GM19240 (cell line): ENCODE results near the gene DUSP16.
"Not testable (repeated sequence)": the region's sequence is repeated elsewhere in the genome, so short reads cannot be mapped to it uniquely, and the experiment has no call there.

Experiments
- DNase-seq: peaks from one replicate; pipeline ENCODE4 v3.0.0; 2011; ENCODE audit warnings: low spot score; ENCODE audit not compliant: insufficient read length

DUSP16 gene

DNA sequence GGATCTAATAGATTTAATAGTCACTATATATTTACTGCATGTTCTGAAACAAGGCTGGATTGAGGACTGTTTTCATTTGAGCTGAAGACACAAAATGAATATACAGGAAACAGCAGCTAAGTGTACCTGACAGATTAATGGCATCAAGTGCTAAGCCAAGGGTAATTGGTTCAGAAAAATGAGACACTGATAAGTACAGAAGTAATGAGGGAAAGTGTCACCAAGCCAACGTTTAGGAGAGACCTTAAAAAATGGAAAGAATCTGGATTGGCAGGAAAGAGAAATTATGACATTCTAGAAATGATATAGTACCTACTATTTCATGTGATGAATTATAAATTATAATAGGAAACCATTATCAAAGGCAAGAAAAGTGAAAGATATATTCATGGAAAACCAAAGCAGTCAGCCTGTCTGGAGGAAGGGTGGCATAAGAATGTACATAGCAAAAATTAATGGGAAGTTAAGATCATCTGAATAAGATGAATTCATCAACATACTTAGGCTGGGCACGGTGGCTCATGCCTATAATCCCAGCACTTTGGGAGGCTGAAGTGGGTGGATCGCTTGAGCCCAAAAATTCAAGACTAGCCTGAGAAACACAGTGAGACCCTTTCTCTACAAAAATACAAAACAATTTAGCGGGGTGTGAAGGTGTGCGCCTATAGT, 21.0 kb upstream of the DUSP16 start:
- no peak for DNase-seq

DNA sequence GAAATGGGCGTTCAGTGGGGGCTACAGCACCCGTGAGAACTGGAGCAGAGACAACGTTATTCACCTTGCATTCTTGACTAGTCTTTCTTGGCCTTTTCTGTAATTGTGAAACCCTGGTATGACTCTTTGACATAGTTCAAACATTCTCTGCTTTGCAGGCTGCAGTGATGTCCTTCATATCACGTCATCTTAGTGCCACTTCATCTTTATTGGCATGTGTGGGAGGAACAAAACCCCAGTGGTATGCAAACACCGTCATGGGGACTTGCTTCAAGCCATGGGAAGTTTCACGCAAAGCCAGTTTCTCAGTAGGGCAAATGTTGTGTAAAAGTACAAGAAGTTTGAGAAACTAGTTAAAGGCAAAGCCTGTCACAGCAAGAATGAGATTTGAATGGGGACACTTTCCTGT, 20.2 kb upstream of the DUSP16 start:
- peak; percentile 57 for DNase-seq

DNA sequence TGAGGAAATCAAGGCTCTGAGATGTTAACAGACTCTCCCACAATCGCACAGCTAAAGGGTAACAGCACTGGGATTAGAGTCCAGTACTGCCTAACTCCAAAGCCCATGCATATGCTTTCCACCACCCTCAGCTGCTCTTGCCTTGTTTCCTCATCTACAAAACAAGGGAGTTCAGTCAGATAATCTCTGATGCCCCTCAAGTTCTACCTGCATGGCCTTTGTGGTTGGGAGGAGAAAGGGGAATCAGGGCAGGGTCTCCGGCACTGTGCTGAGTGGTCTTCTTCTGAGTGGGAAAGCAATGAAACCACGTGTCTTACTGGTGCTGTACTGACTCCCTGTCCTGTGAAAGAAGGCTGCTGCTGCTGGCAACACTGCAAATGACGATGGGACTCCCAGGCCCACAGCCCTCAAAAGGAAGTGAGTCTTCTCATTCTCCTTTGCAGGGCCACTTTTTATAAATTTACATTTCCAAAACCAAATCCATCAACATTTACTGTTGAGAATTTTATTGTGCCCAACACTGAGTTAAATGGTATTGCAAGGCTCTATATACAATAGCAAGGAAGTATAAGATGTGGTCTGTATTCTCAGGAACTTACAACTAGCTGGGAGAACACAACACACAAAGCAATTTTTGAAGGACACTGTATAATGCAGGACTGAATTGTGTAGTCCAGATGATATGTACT, 19.7 kb upstream of the DUSP16 start:
- DNase-seq: no peak

DNA sequence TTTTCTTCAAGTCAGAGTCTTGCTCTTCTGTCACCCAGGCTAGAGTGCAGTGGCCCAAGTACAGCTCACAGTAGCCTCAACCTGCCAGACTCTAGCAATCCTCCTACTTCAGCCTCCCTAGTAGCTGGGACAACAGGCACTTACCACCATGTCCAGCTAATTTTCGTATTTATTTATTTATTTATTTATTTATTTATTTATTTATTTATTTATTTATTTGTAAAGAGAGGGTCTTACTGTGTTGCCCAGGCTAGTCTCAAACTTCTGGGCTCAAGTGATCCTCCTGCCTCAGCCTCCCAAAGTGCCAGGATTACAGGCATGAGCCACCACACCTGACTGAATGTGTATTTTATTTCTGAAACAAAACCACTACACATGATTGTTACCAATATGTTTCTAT, 18.1 kb upstream of the DUSP16 start:
- not testable (repeated sequence) for DNase-seq

DNA sequence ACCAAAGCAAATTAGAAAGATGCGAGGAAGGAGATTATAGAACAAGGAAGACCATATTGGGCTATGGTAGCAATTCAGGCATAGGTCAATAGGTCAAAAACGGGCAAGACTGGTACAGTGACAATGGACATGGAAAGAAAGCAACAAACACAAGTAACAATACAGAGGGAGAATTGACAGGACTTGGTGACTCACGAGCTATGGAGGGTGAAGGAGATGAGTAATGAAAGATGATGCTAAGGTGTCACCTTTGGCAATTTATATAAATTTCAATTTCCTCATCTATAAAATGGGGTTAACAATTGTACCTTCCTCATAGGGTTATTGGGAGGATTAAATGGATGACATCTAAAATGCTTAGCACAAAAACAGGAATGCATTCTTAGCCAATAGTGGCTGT, 15.1 kb upstream of the DUSP16 start:
- no peak for DNase-seq

DNA sequence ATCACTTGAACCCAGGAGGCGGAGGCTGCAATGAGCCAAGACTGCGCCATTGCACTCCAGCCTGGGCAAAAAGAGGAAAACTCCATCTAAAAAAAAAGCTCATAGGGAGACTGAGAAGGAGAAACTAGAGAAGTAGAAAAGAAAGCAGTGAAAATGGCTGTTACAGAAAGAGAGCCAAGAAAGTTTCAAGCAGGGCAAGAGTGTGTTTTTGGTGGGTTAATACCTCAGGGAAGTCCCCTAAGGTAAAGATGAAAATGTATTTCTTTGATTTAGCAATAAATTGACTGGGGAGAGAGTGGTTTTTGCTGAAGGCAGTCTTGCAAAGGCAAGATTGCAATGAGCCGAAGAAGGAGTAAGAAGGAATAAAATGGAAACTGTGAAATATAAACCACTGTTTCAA, 10.0 kb upstream of the DUSP16 start:
- no peak for DNase-seq

DNA sequence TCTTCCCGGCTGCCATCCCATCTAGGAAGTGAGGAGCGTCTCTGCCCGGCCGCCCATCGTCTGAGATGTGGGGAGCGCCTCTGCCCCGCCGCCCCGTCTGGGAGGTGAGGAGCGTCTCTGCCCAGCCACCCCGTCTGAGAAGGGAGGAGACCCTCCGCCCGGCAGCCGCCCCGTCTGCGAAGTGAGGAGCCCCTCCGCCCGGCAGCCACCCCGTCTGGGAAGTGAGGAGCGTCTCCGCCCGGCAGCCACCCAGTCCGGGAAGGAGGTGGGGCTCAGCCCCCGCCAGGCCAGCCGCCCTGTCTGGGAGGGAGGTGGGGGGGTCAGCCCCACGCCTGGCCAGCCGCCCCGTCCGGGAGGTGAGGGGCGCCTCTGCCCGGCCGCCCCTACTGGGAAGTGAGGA, 3.3 kb upstream of the DUSP16 start:
- not testable (repeated sequence) for DNase-seq

DNA sequence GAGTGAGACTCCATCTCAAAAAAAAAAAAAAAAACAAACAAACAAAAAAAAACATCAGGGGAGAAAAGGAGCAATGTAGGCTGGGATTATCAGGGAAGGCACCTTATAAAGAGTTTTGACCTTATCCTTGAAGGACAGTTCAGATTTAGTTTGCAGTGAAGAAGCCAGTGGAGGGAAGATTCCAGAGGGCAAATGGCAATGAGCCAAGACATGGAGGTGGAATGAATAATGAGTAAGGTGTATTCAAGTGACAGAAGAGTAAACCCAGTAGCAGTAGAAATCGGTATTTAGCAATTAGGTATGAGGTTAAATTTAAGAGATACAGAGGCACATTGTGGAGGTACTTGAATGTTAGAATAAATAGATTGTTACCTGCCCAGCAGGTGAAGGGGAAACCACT, 2.2 kb upstream of the DUSP16 start:
- DNase-seq: no peak

DNA sequence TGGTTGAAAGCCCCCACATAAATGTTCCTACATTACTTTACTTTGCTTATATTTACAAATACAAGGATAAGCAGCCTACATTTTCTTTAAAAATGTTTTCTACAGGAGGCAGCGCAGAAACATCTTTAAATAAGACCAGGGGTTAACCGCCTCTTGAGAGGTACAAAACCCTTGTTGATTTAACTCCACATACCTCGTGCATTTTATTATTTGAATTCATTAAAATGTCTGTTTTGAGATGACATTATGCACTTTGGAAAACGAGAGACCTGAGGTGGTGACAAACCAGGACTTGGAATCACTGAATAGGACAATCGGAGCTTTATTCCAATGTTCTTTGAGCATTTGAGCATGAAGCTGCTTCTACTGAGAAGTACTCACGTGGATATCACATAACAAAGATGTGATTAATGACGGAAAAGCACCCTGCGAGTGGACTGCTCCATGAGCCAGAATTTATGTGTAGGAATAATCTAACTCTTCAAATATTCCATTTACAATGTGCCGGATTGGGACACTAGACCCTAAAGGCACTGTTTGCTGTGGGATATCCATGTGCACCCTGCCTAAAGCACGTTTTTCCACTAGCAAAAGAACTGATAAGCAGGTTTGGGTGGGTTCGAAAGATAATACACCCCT, 746 bp upstream of the DUSP16 start:
- no peak for DNase-seq

DNA sequence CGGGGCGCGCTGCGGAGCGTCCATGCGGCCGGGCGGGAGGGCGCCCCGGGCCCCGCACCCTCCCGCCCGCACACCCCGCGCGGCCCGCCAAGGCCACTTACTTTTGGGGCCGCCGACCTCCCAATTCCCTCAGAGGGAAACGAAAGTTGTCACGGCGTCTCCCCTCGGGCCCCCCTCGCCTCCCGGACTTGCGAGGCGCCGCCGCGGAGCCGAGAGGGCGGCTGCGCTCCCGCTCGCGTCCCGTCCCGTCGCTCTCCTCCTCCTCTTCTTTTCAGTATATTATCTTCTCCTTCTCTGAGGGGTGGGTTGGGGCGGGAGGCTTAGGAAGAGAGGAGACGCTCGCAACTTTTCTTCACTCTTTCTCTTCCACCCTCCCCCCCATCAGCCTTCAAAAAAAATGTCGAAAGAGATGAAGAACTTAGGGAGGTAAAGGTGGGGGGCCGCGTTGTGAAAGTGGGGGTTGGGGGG, 613 bp downstream of the DUSP16 start:
- no peak for DNase-seq

DNA sequence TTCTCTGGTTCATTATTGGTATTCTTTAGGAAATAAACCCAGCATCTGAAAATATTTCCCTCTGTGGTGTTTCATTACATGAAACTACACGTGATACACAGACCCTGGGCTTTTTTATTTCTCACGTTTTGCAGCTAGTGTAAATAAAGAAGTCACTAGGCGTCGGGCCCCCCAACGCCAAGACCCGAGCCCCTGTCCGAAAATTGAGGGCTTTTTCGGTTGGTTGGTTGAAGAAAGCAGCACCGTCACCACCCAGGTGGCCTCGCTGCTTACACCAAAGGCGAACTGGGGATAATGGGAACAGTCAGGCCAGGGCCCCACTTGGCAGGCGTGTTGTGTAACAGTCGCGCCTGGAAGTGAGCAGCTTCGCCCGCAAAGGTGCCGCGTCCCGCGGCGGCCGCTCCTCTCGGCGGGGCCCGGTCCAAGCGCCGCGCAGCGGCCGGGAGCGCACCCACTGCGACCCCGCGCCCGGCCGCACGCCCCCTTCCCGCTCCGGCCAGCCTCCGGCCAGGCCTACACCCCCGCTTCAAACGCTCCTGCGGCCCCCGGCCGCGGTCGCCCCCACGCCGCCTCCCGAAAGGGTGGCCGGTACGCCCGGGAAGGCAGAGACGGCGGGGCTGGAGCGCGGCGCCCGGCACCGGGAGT, 1.2 kb downstream of the DUSP16 start:
- DNase-seq: no peak

DNA sequence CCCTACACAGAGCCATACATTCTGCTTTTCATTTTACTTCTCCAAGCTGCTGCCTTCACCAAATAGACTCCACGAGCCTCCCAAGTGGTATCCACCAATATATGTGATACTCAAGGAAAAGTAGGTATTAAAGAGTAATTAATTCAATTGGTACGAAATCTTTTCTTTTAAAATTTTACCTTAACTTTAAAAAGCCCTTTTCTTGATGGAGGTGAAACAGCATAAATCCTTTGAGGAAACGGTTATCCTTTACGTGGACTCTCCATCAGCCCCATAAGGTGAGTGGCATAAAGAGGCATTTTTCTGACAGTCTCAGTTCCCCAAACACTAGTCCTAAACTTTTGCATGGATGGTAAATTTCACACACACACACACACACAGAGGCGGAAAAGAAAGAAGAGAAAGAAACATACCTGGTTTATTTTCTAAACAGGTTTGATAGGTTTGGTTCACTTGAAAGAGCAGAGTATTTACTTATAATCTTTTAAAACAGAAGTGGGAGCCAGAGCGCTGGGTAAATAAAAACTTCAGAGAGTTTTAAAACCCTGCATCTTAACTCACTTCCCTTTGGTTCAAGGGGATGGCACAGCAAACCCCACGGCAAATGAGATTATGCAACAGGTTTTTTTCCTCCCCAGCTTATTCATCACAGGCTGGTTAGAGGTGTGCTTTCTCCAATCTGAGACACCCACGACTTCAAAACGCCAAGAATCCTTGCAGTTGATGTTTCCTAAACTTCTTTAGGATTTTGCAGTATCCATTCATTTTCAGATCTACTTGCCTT, 1.9 kb downstream of the DUSP16 start:
- no peak for DNase-seq

DNA sequence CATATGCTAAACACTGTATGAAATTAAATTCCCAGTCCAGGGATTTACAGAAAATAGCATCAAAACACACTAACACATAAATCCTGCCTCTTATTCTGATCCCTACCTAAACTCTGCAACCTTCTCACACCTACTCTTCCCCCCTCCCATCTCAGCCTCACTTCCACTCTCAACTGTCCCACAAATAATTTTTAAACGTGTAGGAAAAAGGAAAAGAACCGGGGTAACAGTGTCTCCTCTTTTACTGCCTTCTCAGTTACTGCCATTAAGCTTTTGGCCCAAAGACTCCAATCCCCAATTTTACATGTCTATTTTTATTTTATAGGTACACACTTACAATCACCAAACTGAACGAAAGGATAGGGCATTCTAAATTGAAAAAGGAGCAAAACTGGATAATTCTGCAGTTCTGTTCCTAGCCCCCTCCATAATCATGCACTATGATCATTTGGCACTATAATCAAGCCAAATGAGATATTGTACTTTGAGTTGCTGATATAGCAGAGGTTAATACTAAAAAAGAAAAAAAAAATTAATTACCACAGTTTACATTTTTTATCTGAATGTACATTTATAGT, 2.9 kb downstream of the DUSP16 start:
- no peak for DNase-seq

DNA sequence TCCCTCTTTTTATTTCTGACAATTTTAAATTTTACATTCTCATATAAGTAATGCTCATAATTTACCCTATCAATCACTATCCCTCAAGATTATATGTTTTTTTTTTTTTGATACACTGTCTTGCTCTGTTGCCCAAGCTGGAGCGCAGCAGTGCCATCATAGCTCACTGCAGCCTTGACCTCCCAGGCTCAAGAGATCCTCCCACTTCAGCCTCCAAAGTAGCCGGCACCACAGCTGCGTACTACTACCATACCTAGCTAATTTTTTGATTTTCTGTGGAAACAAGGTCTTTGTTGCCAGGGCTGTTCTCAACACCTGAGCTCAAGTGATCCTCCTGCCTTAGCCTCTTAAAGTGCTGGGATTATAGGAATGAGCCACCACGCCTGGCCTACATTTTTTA, 4.4 kb downstream of the DUSP16 start:
- DNase-seq: no peak

DNA sequence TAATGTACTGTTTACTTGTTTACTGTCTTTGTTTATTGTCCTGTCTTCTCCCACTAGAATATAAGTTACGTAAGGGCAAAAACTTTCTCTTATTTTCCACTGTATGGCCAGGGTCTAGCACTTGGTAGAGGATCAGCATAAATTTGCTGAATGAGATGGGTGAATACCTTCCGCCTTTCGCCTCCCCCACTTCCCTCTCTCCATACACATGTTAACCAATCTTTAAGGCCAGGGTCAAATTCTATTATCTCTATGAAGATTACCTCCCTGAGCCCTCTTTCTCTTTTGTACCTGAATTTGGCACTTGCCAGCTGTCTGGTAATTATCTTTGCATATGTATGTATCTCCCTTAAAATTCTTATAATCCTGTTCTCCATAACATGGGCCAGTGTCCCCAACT, 4.9 kb downstream of the DUSP16 start:
- DNase-seq: no peak

DNA sequence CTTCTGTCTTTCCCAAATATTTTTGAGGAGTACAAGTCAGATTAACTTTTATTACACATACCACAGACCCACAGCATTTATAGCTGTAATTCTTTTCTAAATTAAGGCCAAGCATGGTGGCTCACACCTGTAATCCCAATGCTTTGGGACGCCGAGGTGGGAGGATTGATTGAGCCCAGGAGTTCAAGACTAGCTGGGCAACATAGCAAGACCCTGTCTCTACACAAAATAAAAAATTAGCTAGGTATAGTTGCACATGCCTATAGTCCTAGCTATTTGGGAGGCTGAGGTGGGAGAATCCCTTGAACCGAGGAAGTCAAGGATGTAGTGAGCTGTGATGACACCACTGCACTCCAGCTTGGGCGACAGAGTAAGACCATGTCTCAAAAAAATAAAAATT, 7.0 kb downstream of the DUSP16 start:
- DNase-seq: no peak

DNA sequence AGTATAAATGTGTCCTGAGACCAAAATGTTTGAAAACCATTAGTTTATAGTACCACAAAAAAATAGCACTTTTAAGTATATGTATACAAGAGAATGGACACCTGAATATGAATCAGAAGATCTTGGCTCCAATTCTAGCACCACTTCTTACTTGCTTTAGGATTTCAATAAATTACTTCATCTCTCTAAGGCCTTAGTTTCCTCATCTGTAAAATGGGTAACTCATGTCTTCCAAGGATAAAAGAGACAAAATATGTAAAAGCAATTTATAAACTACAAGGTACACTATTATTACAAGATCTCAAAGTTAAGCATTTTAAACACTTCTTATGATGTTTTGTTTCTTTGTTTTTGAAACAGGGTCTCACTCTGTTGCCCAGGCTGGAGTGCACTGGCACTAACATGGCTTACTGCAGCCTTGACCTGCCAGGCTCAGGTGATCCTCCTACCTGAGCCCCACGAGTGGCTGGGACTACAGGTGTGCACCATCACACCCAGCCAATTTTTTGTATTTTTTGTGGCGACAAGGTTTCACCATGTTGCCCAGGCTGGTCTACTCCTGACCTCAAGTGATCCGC, 9.4 kb downstream of the DUSP16 start:
- DNase-seq: no peak

DNA sequence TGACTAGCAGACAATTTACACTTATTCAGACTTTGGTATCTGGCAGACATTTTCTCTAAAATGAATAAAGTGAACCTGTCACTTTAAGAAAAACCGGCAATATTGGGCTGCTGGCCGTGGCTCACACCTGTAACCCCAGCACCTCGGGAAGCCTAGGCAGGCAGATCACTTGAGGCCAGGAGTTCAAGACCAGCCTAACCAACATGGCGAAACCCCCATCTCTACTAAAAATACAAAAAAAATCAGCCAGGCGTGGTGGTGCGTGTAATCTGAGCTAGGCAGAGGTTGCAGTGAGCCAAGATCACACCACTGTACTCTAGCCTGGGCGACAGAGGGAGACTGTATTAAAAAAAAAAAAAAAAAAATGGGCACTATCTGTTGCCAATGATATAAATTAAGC, 11.5 kb downstream of the DUSP16 start:
- no peak for DNase-seq

DNA sequence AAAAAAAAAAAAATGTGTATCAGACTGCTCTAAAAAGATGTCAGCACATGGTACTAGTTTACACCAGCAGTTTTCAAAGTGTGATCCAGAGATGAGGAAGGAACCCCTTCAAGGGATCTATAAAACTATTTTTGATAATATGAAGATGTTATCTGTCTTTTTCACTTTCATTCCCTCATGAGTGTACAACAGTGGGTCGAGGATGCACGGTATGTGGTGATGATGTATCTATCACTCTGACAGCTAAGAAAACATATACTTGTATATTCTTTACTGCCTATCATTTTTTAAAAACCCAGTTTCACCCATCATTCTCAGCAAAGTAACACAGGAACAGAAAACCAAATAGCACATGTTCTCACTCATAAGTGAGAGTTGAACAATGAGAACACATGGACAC, 12.4 kb downstream of the DUSP16 start:
- no peak for DNase-seq

DNA sequence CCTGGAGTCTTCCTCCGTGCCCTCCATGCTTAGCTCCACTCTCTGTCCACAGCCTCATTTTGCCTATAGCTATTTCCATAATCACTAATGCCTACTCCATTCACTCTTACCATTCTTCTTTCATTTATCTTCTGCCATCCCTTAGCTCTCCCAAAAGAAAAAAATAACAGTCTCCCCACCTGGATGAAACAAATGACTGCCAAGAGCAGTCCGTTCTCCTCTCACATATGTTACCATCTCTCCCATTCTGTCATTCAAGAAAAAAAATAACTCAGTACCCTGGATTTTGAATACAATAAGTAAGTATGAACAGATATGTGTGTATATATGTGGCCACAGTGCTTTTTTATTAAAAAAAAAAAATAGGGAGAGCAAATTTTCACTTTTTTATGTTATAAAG, 13.2 kb downstream of the DUSP16 start:
- no peak for DNase-seq

DNA sequence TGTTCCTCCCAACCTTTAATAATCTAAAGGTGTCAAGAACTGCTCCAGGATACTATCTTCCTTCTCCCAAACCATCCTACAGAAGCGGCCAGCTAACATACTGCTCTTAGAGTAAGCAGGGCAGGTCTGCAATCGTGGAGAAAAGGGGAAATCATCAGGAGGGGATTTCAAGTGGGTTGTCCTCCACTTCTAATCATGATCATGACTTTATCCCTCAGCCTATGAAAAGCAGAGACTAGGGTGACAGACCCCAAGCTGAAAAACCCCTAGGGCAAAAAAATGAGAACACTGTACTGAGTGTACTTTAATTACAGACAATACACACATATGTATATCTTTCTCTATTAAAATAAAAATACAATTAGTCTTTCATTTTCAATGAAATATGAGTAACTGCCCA, 13.9 kb downstream of the DUSP16 start:
- no peak for DNase-seq
